ACC112 (cell line): ENCODE data around the gene DDTL.
"Not testable (repeated sequence)": the region's sequence is repeated elsewhere in the genome, so short reads cannot be mapped to it uniquely, and the experiment has no call there.

Source experiments
- H2AFZ ChIP-seq: fragments of 200-600 bp; sonication (generic); one replicate; pipeline ENCODE4 v1.6.0; 2017; ENCODE audit warnings: antibody characterized with exemption, low read length; ENCODE audit not compliant: unreplicated experiment
- H3K27ac ChIP-seq: fragments of 200-600 bp; sonication (generic); 2 replicates; pipeline ENCODE4 v1.5.1; 2014; ENCODE audit warnings: low read depth, mild to moderate bottlenecking, antibody characterized with exemption, low read length, moderate library complexity
- H3K27me3 ChIP-seq: fragments of 200-600 bp; sonication (generic); 2 replicates; pipeline ENCODE4 v1.6.1; 2014; ENCODE audit warnings: mild to moderate bottlenecking, antibody characterized with exemption, low read length, moderate library complexity, mixed read lengths; ENCODE audit not compliant: insufficient read depth
- H3K36me3 ChIP-seq: fragments of 200-600 bp; sonication (generic); 2 replicates; pipeline ENCODE4 v1.6.1; 2016; ENCODE audit warnings: mild to moderate bottlenecking, antibody characterized with exemption, low read length, moderate library complexity, mixed read lengths; ENCODE audit not compliant: insufficient read depth
- H3K4me1 ChIP-seq: fragments of 200-600 bp; sonication (generic); one replicate; pipeline ENCODE4 v1.6.1; 2016; ENCODE audit warnings: low read length, mixed read lengths; ENCODE audit not compliant: insufficient read depth, unreplicated experiment, control insufficient read depth
- H3K4me3 ChIP-seq: fragments of 200-600 bp; sonication (generic); 2 replicates; pipeline ENCODE4 v1.5.1; 2014; ENCODE audit warnings: mild to moderate bottlenecking, low read depth, low read length
- H3K79me2 ChIP-seq: fragments of 200-600 bp; sonication (generic); one replicate; pipeline ENCODE4 v1.6.0; 2016; ENCODE audit warnings: low read length; ENCODE audit not compliant: control insufficient read depth, unreplicated experiment, insufficient read depth

DDTL gene

GRCh38 chr22:23970816-23971486 is 4.3 kb downstream of the DDTL start:
- Histone ChIP-seq H3K27me3 (no peaks in the 10 kb centered on the region), H3K27ac (no peak overlapping the region), H3K36me3 (no peaks in the 10 kb centered on the region), H2AFZ (no peak overlapping the region), H3K4me3 (no peak overlapping the region), H3K79me2 (peaks cover 5% of the 10 kb centered on the region), H3K4me1 (no peaks in the 10 kb centered on the region)

GRCh38 chr22:23971927-23972326 is 5.2 kb downstream of the DDTL start:
- not testable (repeated sequence) for H3K36me3 ChIP-seq, H3K27ac ChIP-seq, H3K4me3 ChIP-seq, H3K27me3 ChIP-seq, H2AFZ ChIP-seq, H3K4me1 ChIP-seq, H3K79me2 ChIP-seq

GRCh38 chr22:23974345-23974744 is 7.7 kb downstream of the DDTL start, which contains the start of gene DDT:
DDT (minus strand) TSS chr22:23974441; CDS start chr22:23974414, 27 bp downstream.
- not testable (repeated sequence) for H3K27ac ChIP-seq, H3K4me3 ChIP-seq, H3K79me2 ChIP-seq, H3K27me3 ChIP-seq, H2AFZ ChIP-seq, H3K36me3 ChIP-seq, H3K4me1 ChIP-seq

- not testable (repeated sequence) for H2AFZ ChIP-seq, H3K27me3 ChIP-seq, H3K27ac ChIP-seq, H3K36me3 ChIP-seq, H3K4me1 ChIP-seq, H3K79me2 ChIP-seq, H3K4me3 ChIP-seq
Observed at GRCh38 chr22:23974836-23975352, 8.2 kb downstream of the DDTL start.

- not testable (repeated sequence) for H3K27ac ChIP-seq, H3K4me1 ChIP-seq, H3K79me2 ChIP-seq, H3K27me3 ChIP-seq, H2AFZ ChIP-seq, H3K36me3 ChIP-seq, H3K4me3 ChIP-seq
Observed at GRCh38 chr22:23977304-23977703, 10.6 kb downstream of the DDTL start.

DNA sequence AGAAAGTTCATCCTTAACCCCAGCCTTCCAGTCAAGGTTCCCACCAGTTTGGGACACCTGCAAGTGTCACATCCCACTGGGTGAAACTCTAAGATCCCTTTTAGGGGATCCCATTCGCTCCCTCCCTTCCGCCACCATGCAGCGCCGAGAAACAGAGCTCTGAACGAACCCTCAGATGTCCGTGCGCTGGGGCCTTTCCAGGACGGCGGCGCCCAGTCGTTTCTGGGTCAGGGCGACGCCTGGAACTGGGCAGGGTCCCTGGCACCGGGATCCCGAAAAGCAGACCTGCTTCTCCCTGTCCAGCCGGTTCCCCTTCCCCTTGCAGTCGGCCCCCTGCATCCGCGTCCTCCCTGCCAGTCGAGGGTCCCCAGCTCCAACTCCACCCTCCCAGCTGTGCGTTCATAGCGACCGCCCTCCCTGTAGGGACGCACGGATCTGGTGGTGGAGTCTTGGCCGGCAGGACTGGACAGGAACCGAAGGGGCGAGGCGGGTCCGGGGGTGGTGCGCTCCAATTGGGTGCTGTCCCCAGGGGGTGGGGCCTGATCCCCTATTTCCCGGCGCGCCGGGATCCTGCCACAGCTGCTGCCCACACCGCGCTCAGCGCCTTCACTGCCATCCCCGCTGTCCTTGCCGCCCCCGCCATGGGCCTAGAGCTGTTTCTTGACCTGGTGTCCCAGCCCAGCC is 13.0 kb downstream of the DDTL start, which contains the start of gene GSTT2:
Gene GSTT2, plus strand, starts transcription at position 578 of the 684 bp plus-strand sequence.
- not testable (repeated sequence) for H3K4me1 ChIP-seq, H3K27me3 ChIP-seq, H2AFZ ChIP-seq, H3K27ac ChIP-seq, H3K79me2 ChIP-seq, H3K4me3 ChIP-seq, H3K36me3 ChIP-seq

GRCh38 chr22:23980567-23980966 is 13.9 kb downstream of the DDTL start:
- not testable (repeated sequence) for H3K4me3 ChIP-seq, H3K79me2 ChIP-seq, H3K36me3 ChIP-seq, H2AFZ ChIP-seq, H3K4me1 ChIP-seq, H3K27me3 ChIP-seq, H3K27ac ChIP-seq

DNA sequence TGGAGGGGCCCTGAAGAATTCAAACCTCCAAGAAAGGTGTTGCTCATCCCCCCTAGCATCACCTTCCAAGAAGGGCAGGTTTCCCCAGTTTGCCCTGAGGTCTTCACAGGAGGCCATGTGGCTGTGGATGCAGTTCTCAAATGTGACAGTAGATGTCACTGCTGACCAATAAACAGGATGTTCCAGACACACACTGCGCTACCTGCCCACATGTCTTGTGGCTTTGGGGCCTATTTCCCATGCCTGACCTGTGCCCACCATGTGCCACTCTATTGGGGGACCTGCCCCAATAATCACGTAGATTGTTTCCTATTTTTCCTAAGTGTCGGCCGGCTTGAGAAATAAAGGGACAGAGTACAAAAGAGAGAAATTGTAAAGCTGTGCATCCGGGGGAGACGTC is 17.7 kb downstream of the DDTL start:
- Histone ChIP-seq H3K4me1 (no peaks in the 10 kb centered on the region), H2AFZ (no peak overlapping the region), H3K27ac (no peak overlapping the region), H3K4me3 (no peak overlapping the region), H3K27me3 (no peaks in the 10 kb centered on the region), H3K79me2 (no peaks in the 10 kb centered on the region), H3K36me3 (no peaks in the 10 kb centered on the region)

DNA sequence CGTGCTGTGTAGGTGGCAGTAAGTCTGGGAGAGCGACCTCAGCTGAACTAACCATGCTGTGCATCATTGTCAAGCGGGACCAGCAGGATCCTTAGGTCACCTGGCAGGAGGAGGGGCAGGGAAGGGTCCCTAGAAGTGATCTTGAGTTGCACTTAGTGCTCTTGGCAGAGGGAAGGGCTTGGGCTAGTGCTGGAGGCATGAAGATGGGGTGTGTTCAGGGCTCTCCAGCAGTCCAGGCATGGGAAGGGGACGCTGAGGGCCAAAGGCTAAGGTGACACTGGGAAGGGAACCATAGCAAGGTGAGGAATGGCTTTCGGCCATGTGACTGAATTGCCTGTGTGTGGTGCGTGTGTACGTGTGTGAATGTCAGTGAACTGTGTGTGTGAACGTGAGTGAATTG is 19.4 kb downstream of the DDTL start:
- not testable (repeated sequence) for H3K79me2 ChIP-seq, H3K27ac ChIP-seq, H3K4me3 ChIP-seq, H2AFZ ChIP-seq, H3K4me1 ChIP-seq, H3K27me3 ChIP-seq, H3K36me3 ChIP-seq

GRCh38 chr22:23986538-23987178 is 20.0 kb downstream of the DDTL start:
- not testable (repeated sequence) for H2AFZ ChIP-seq, H3K36me3 ChIP-seq, H3K4me1 ChIP-seq, H3K27me3 ChIP-seq, H3K4me3 ChIP-seq, H3K79me2 ChIP-seq, H3K27ac ChIP-seq
